Endothelial cell of umbilical vein (primary cell): ENCODE measurements around the gene SEPTIN3. TPM values are rescaled to one million over a fixed set of nuclear protein-coding genes. Genes with fewer than 3 reads are reported as not detected.
A peak's percentile ranks its signal among the peaks of the same experiment; 100 is the strongest.

Source experiments
- BruUV-seq: library from RNA; stranded (reverse); fragments of 400-500 nt; replicated peaks from 2 replicates; lab custom pipeline; 2021; lab: Mats Ljungman, UMichigan
- CTCF ChIA-PET: fragments of 300-600, 350-600 bp; sonication (Branson Sonifier 250); formaldehyde crosslinking; loops from one replicate; lab custom pipeline; 2021; ENCODE audit warnings: antibody characterized with exemption, inconsistent platforms; lab: Charles Lee
- POLR2A ChIA-PET: fragments of 300-600, 350-600 bp; sonication (Branson Sonifier 250); formaldehyde crosslinking; loops from one replicate; lab custom pipeline; 2021; ENCODE audit warnings: antibody characterized with exemption, inconsistent platforms; lab: Charles Lee
- DNase-seq: peaks from one replicate; pipeline ENCODE4 v3.0.0-alpha.2; 2011; ENCODE audit warnings: low read depth, low spot score
- FAIRE-seq: peaks from 2 replicates; lab custom pipeline; 2011; peaks lifted over from hg19 to GRCh38; lab: Jason Lieb, UNC
- H2AFZ ChIP-seq: 2 replicates; pipeline ENCODE4 v1.6.0; 2012; ENCODE audit warnings: low read depth, low read length, control low read depth, inconsistent platforms
- H3K27ac ChIP-seq: 2 replicates; pipeline ENCODE4 v1.5.1; 2011; ENCODE audit warnings: low read depth, mild to moderate bottlenecking, control low read depth, low read length, moderate library complexity; ENCODE audit not compliant: insufficient read depth
- H3K27me3 ChIP-seq, 2 experiments: 2 replicates each; pipeline versions ENCODE4 v1.6.0 to v1.6.1; 2011; ENCODE audit warnings: low read length in 2 of 2, mixed read lengths in 1 of 2; ENCODE audit not compliant: control insufficient read depth in 2 of 2, insufficient read depth in 2 of 2
- H3K36me3 ChIP-seq, 2 experiments: 2 replicates in 1 of 2; 3 replicates in 1 of 2; pipeline ENCODE4 v1.5.1; 2011; ENCODE audit warnings: low read length in 2 of 2, mild to moderate bottlenecking in 1 of 2, moderate library complexity in 1 of 2; ENCODE audit not compliant: control insufficient read depth in 2 of 2, insufficient read depth in 2 of 2; ENCODE audit errors: extremely low read depth in 1 of 2
- H3K4me1 ChIP-seq: 3 replicates; pipeline ENCODE4 v1.5.1; 2011; ENCODE audit warnings: mild to moderate bottlenecking, low read length; ENCODE audit not compliant: control insufficient read depth, insufficient read depth; ENCODE audit errors: extremely low read depth
- H3K4me2 ChIP-seq: 2 replicates; pipeline ENCODE4 v1.6.1; 2011; ENCODE audit warnings: low read length, control low read depth, mixed read lengths; ENCODE audit not compliant: insufficient read depth
- H3K4me3 ChIP-seq, 3 experiments: fragments of 200-600 bp in 1 of 3; sonication (generic), shearing (Covaris generic) in 1 of 3; replicated peaks in 1 of 3; 2 replicates each; pipeline ENCODE4 v1.5.1; 2011 to 2016; ENCODE audit warnings: control low read depth in 3 of 3, low read length in 3 of 3, mild to moderate bottlenecking in 2 of 3, inconsistent platforms in 1 of 3, low read depth in 1 of 3, moderate library complexity in 1 of 3; ENCODE audit not compliant: insufficient read depth in 1 of 3
- H3K79me2 ChIP-seq: 2 replicates; pipeline ENCODE4 v1.6.0; 2012; ENCODE audit warnings: low read length, inconsistent platforms; ENCODE audit not compliant: control insufficient read depth, insufficient read depth
- H3K9ac ChIP-seq: replicated peaks from 2 replicates; pipeline ENCODE3; 2011; ENCODE audit warnings: low read length, control low read depth; ENCODE audit not compliant: insufficient read depth; ENCODE audit errors: extremely low read depth
- H3K9me1 ChIP-seq: replicated peaks from 3 replicates; pipeline ENCODE4 v1.6.0; 2011; ENCODE audit warnings: mild to moderate bottlenecking, low read length; ENCODE audit not compliant: control insufficient read depth, insufficient read depth; ENCODE audit errors: extremely low read depth
- H3K9me3 ChIP-seq: replicated peaks from 2 replicates; pipeline ENCODE4 v1.5.1; 2012; ENCODE audit warnings: low read length, inconsistent platforms; ENCODE audit not compliant: control insufficient read depth, insufficient read depth
- H4K20me1 ChIP-seq: replicated peaks from 2 replicates; pipeline ENCODE3; 2011; ENCODE audit warnings: mild to moderate bottlenecking, low read length; ENCODE audit not compliant: control insufficient read depth, insufficient read depth; ENCODE audit errors: extremely low read depth
- EZH2 ChIP-seq: IDR thresholded peaks from 2 replicates; pipeline ENCODE4 v1.6.1; 2012; ENCODE audit warnings: borderline replicate concordance, low read depth, mild to moderate bottlenecking, moderate library complexity, low read length, inconsistent platforms; ENCODE audit not compliant: severe bottlenecking
- FOS ChIP-seq: IDR thresholded peaks from 2 replicates; pipeline ENCODE4 v1.6.1; 2011; ENCODE audit warnings: mild to moderate bottlenecking, low read length, moderate library complexity, borderline replicate concordance; ENCODE audit not compliant: insufficient read depth
- GATA2 ChIP-seq: IDR thresholded peaks from 2 replicates; pipeline ENCODE4 v1.7.0; 2011; ENCODE audit warnings: low read depth, mild to moderate bottlenecking, moderate library complexity, mixed read lengths, low read length; ENCODE audit not compliant: insufficient read length, insufficient read depth
- JUN ChIP-seq: IDR thresholded peaks from 2 replicates; pipeline ENCODE4 v1.6.1; 2011; ENCODE audit warnings: borderline replicate concordance, low read depth; ENCODE audit not compliant: insufficient read length, insufficient read depth
- MYC ChIP-seq: IDR thresholded peaks from one replicate; pipeline ENCODE4 v1.6.1; 2011; ENCODE audit warnings: mild to moderate bottlenecking, low read depth, low read length
- POLR2A ChIP-seq: IDR thresholded peaks from 2 replicates; pipeline ENCODE4 v1.6.1; 2012; ENCODE audit warnings: low read depth, mild to moderate bottlenecking, control low read depth, low read length
- POLR2AphosphoS5 ChIP-seq: IDR thresholded peaks from 2 replicates; pipeline ENCODE4 v1.6.1; 2012; ENCODE audit warnings: low read depth, mild to moderate bottlenecking, control low read depth, low read length, moderate library complexity; ENCODE audit not compliant: insufficient read depth
- dilution Hi-C: fragments of 300-500 bp; cut with MboI; formaldehyde crosslinking; loops from one replicate; pipeline ENCODE4 v1.15.0; 2019; ENCODE audit warnings: low sequenced_read_pairs; ENCODE audit not compliant: extremely low pct_ligation_motif_present
- intact Hi-C: fragments of 100-400 bp; cut with micrococcal nuclease; formaldehyde crosslinking; loops from one replicate; pipeline ENCODE4 v1.10.0; 2022
- polyA plus RNA-seq, 4 experiments: library from polyadenylated mRNA; depleted of rRNA in 3 of 4; stranded (reverse) in 3 of 4; unstranded in 1 of 4; fragments of >200 nt; gene quantifications; 2 replicates each; pipeline versions ENCODE4 v1.2.1 to v1.2.3, GENCODE V29; 2011 to 2012; ENCODE audit warnings: missing spikeins in 1 of 4
- total RNA-seq: library from RNA; stranded (reverse); gene quantifications from 2 replicates; pipeline ENCODE4 v1.2.3, GENCODE V29; 2021
- TF ChIP-seq, protein P1 (sequence below), 2 donors: IDR thresholded peaks; 1 replicate in 1 of 2; 2 replicates in 1 of 2; pipeline ENCODE4 v1.5.1; 2011; ENCODE audit warnings: low read length in 2 of 2, mild to moderate bottlenecking in 2 of 2, moderate library complexity in 2 of 2, control low read depth in 1 of 2, inconsistent platforms in 1 of 2, low read depth in 1 of 2; ENCODE audit not compliant: insufficient read depth in 1 of 2; ENCODE audit errors: extremely low read depth in 1 of 2
- TF ChIP-seq, protein P2 (sequence below): IDR thresholded peaks from 2 replicates; pipeline ENCODE4 v1.6.1; 2011; ENCODE audit not compliant: insufficient read depth, insufficient read length

Gene SEPTIN3
- total and polyA plus RNA-seq, 2 donors (not counting 3 experiments of a cell fraction or from before 2014, with no cell fraction given): 0.08 to 0.18 TPM

DNA sequence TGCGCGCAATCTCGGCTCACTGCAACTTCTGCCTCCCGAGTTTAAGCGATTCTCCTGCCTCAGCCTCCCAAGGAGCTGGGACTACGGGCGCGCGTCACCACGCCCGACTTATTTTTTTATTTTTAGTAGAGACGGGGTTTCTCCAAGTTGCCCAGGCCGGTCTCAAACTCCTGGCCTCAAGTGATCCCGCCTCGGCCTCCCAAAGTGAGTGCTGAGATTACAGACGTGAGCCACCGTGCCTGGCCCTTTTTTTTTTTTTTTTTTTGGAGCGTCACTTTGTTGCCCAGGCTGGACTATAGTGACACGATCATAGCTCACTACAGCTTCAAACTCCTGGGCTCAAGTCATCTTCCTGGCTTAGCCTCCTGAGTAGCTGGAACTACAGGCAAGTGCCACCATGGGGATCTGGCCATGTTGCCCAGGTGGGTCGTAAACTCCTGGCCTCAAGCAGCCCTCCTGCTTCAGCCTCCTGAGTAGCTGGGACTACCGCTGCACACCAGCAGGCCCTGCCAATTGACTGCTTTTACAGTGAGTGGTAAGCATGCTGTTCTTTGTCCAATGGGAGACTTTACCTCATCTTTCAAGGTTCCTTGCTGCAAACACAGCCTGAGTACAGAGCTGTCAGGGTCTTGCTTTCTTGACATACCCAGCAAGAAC is 21.7 kb upstream of the SEPTIN3 start:
- H3K79me2 ChIP-seq: peaks cover 5% of the 10 kb centered on the region
- BruUV-seq: no TSS peak
- no peaks in the 10 kb centered on the region for H3K9me1 ChIP-seq
- POLR2A ChIA-PET: interaction anchor here (0.6 kb wide), 1 partner anchor 143 kb away, joined by 3 read pairs; the partner anchor contains the start of gene NDUFA6
- H3K4me3 ChIP-seq: no peak overlapping the region
- dilution Hi-C loops (no loop called here), intact Hi-C loops (loop anchor here (2.0 kb wide), 1 partner anchor 115 kb away; the partner anchor contains the start of gene SREBF2)
- H3K27me3 ChIP-seq: no peaks in the 10 kb centered on the region
- FAIRE-seq (no peak), DNase-seq (no peak)
- no peaks in the 10 kb centered on the region for H3K9me3 ChIP-seq
- H3K27ac ChIP-seq: no peak overlapping the region
- no peaks in the 10 kb centered on the region for H4K20me1 ChIP-seq
- CTCF ChIA-PET: interaction anchor here (0.7 to 2.4 kb wide), 12 partner anchors 9 to 497 kb away, joined by 3 to 22 read pairs (median 5); partner anchors contain the start of genes CCDC134, NDUFA6, SNU13 and TNFRSF13C
- TF ChIP-seq GATA2 (no peak), EZH2 (no peak), JUN (no peak), FOS (no peak), POLR2A (no peak), MYC (no peak), POLR2AphosphoS5 (no peak)
- TF ChIP-seq, protein P1, sequence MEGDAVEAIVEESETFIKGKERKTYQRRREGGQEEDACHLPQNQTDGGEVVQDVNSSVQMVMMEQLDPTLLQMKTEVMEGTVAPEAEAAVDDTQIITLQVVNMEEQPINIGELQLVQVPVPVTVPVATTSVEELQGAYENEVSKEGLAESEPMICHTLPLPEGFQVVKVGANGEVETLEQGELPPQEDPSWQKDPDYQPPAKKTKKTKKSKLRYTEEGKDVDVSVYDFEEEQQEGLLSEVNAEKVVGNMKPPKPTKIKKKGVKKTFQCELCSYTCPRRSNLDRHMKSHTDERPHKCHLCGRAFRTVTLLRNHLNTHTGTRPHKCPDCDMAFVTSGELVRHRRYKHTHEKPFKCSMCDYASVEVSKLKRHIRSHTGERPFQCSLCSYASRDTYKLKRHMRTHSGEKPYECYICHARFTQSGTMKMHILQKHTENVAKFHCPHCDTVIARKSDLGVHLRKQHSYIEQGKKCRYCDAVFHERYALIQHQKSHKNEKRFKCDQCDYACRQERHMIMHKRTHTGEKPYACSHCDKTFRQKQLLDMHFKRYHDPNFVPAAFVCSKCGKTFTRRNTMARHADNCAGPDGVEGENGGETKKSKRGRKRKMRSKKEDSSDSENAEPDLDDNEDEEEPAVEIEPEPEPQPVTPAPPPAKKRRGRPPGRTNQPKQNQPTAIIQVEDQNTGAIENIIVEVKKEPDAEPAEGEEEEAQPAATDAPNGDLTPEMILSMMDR (IDR thresholded peaks at IDR 0.05; ENCODE audit: extremely low read depth in 1 of 2, insufficient read depth in 1 of 2, low read depth in 1 of 2, low read length in 2 of 2): no peak
- TF ChIP-seq, protein P2, sequence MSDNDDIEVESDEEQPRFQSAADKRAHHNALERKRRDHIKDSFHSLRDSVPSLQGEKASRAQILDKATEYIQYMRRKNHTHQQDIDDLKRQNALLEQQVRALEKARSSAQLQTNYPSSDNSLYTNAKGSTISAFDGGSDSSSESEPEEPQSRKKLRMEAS: no peak
- H3K9ac ChIP-seq: no peak overlapping the region
- H3K4me1 ChIP-seq: peaks cover 33% of the 10 kb centered on the region
- H3K4me2 ChIP-seq: peak overlapping the region; percentile 38
- peak overlapping the region; percentile 90 for H2AFZ ChIP-seq
- H3K36me3 ChIP-seq: no peaks in the 10 kb centered on the region
